Measurements from ENCODE around the gene SLC47A2. TPM values are rescaled to one million over a fixed set of nuclear protein-coding genes. Genes with fewer than 3 reads are reported as not detected.

Gene SLC47A2
- total and polyA plus RNA-seq, 12 donors: 0.21 TPM; not detected in 11

- peak; percentile 35 to 44 for DNase-seq
- H3K4me3 ChIP-seq: no peak overlapping the region
- ATAC-seq: peak; percentile 60 to 90 (median 71)
- H3K9me3 ChIP-seq: no peaks in the 10 kb centered on the region
- intact Hi-C loops (cut with DNase I): loop anchor here in 5 of 10 donors (5.0 to 10.0 kb wide), 4 partner anchors 49 to 222 kb away; partner anchors contain the start of genes ALDH3A2 (in 3 of the 5) and SLC47A1 (in 1 of the 5)
- peaks cover 0 to 4% (median 0%) of the 10 kb centered on the region in 7 donors for H3K27me3 ChIP-seq
- peaks cover 0 to 15% (median 6%) of the 10 kb centered on the region in 9 donors for H3K4me1 ChIP-seq
- TF ChIP-seq CTCF (IDR thresholded peaks at IDR 0.05): peak; percentile 18 to 58 (median 44)
- H3K36me3 ChIP-seq: no peaks in the 10 kb centered on the region
- H3K27ac ChIP-seq: peak overlapping the region in 6 of 10 donors; percentile 20 to 85 (median 76)
- 77 to 80% methylated on average over 12 of the region's 12 CpGs for WGBS, 2 donors
Observed at GRCh38 chr17:19753661-19754463, 37.5 kb upstream of the SLC47A2 start.

GRCh38 chr17:19753051-19753509 lies 36.7 kb upstream of the SLC47A2 start:
- H3K4me1 ChIP-seq: peaks cover 0 to 15% (median 6%) of the 10 kb centered on the region in 9 donors

GRCh38 chr17:19752216-19753050 lies 36.0 kb upstream of the SLC47A2 start:
- intact Hi-C loops (cut with DNase I): loop anchor here in 5 of 10 donors (5.0 to 10.0 kb wide), 4 partner anchors 48 to 220 kb away; partner anchors contain the start of genes ALDH3A2 (in 3 of the 5) and SLC47A1 (in 1 of the 5)
- Histone ChIP-seq H3K4me1 (peaks cover 0 to 15% (median 6%) of the 10 kb centered on the region in 9 donors), H3K27ac (peak overlapping the region; percentile 20 to 85 (median 71)), H3K27me3 (no peaks in the 10 kb centered on the region), H3K36me3 (no peaks in the 10 kb centered on the region), H3K4me3 (no peak overlapping the region), H3K9me3 (no peaks in the 10 kb centered on the region)
- no peak for DNase-seq
- TF ChIP-seq CTCF (IDR thresholded peaks at IDR 0.05): no peak
- ATAC-seq: peak in 1 of 8 donors; percentile 3
- WGBS, 2 donors: 85 to 91% methylated on average over 15 of the region's 15 CpGs

More at GRCh38 chr17:19753051-19753509, 36.7 kb upstream of the SLC47A2 start:
- TF ChIP-seq CTCF (IDR thresholded peaks at IDR 0.05): no peak
- peak; percentile 86 to 99 (median 96) for ATAC-seq
- Histone ChIP-seq H3K27ac (peak overlapping the region; percentile 20 to 85 (median 71)), H3K36me3 (no peaks in the 10 kb centered on the region), H3K27me3 (peaks cover 0 to 1% (median 0%) of the 10 kb centered on the region in 7 donors), H3K9me3 (no peaks in the 10 kb centered on the region), H3K4me3 (no peak overlapping the region)
- intact Hi-C loops (cut with DNase I): loop anchor here in 5 of 10 donors (5.0 to 10.0 kb wide), 4 partner anchors 48 to 221 kb away; partner anchors contain the start of genes ALDH3A2 (in 3 of the 5) and SLC47A1 (in 1 of the 5)
- DNase-seq: peak; percentile 64 to 67
- 65 to 78% methylated on average over 12 of the region's 12 CpGs for WGBS, 2 donors
